Amniotic stem cell (primary cell): Measurements from ENCODE around the gene CUX1.
"Not testable (repeated sequence)": the region's sequence is repeated elsewhere in the genome, so short reads cannot be mapped to it uniquely, and the experiment has no call there.

Experiments
- DNase-seq: peaks from one replicate; lab custom pipeline; 2025; lab: John Stamatoyannopoulos, UW

Gene CUX1

GRCh38 chr7:102009628-102010027, 192.2 kb downstream of the CUX1 start:
- peak; percentile 45 for DNase-seq

GRCh38 chr7:102012112-102012830, 194.8 kb downstream of the CUX1 start:
- not testable (repeated sequence) for DNase-seq

- no peak for DNase-seq
Observed at GRCh38 chr7:102012941-102013461, 195.6 kb downstream of the CUX1 start.

GRCh38 chr7:102018876-102019275, 201.4 kb downstream of the CUX1 start:
- no peak for DNase-seq

GRCh38 chr7:102019461-102019860, 202.0 kb downstream of the CUX1 start:
- no peak for DNase-seq

- no peak for DNase-seq
Observed at GRCh38 chr7:102021841-102022618, 204.6 kb downstream of the CUX1 start.

GRCh38 chr7:102024005-102024768, 206.8 kb downstream of the CUX1 start:
- no peak for DNase-seq

GRCh38 chr7:102024769-102025391, 207.5 kb downstream of the CUX1 start:
- DNase-seq = no peak

GRCh38 chr7:102025777-102026176, 208.4 kb downstream of the CUX1 start:
- not testable (repeated sequence) for DNase-seq

GRCh38 chr7:102028206-102028826, 210.9 kb downstream of the CUX1 start:
- DNase-seq = no peak

GRCh38 chr7:102029616-102030015, 212.2 kb downstream of the CUX1 start:
- no peak for DNase-seq

- no peak for DNase-seq
Observed at GRCh38 chr7:102030696-102031095, 213.3 kb downstream of the CUX1 start.

- no peak for DNase-seq
Observed at GRCh38 chr7:102036958-102037357, 219.5 kb downstream of the CUX1 start.

- DNase-seq = no peak
Observed at GRCh38 chr7:102039706-102040105, 222.3 kb downstream of the CUX1 start.

GRCh38 chr7:102040569-102040968, 223.1 kb downstream of the CUX1 start:
- DNase-seq = no peak

GRCh38 chr7:102042016-102042656, 224.7 kb downstream of the CUX1 start:
- DNase-seq = peak; percentile 57

GRCh38 chr7:102042796-102043195, 225.4 kb downstream of the CUX1 start:
- not testable (repeated sequence) for DNase-seq

- no peak for DNase-seq
Observed at GRCh38 chr7:102044641-102044983, 227.2 kb downstream of the CUX1 start.

GRCh38 chr7:102044984-102045673, 227.7 kb downstream of the CUX1 start:
- peak; percentile 68 for DNase-seq

- DNase-seq = no peak
Observed at GRCh38 chr7:102045681-102046372, 228.4 kb downstream of the CUX1 start.
